GM12801 (cell line): ENCODE results near the gene PPM1A.

ENCODE experiments used
- TF ChIP-seq, protein P1 (sequence below): IDR thresholded peaks from one replicate; pipeline ENCODE4 v1.5.1; 2011; ENCODE audit warnings: control low read depth; ENCODE audit not compliant: insufficient read length; ENCODE audit errors: extremely low read depth

PPM1A gene

DNA sequence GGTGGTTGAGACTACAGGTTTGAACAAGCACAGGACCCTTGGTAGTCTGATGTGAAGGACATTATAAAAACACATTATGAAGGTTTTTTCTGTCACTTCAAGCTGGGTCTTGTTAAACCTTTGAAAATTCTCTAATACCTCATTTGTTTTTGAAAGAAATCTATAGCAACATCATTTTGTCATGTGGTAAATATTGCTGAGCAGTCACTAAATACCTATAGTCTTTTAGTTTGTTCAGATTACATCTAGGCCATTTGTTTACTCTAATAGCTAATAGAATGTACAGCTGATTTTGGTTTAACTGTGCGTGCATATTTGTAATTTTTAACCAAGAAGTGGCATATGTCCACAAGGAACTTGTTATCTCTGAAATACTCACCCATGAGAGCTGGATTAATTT is 2.9 kb downstream of the PPM1A start:
- TF ChIP-seq, protein P1, sequence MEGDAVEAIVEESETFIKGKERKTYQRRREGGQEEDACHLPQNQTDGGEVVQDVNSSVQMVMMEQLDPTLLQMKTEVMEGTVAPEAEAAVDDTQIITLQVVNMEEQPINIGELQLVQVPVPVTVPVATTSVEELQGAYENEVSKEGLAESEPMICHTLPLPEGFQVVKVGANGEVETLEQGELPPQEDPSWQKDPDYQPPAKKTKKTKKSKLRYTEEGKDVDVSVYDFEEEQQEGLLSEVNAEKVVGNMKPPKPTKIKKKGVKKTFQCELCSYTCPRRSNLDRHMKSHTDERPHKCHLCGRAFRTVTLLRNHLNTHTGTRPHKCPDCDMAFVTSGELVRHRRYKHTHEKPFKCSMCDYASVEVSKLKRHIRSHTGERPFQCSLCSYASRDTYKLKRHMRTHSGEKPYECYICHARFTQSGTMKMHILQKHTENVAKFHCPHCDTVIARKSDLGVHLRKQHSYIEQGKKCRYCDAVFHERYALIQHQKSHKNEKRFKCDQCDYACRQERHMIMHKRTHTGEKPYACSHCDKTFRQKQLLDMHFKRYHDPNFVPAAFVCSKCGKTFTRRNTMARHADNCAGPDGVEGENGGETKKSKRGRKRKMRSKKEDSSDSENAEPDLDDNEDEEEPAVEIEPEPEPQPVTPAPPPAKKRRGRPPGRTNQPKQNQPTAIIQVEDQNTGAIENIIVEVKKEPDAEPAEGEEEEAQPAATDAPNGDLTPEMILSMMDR: no peak

DNA sequence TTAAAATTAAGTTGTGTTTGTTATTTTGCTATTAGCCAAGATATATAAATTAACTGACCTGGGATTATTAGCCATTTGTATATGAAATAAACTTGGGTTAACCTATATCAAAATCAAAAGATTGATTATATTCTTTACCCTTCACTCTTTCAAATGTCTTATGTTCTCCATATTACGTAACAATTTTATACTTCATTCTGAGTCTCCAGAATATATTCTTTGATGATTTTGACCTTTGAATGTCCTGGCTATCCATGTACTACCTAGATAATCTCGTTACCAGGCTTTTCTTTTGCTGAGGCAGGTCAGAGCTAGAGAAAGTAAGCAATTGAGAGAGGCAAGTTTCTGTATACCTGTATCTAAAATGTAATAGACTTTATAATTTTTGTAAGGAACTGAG is 3.6 kb downstream of the PPM1A start:
- TF ChIP-seq, protein P1: no peak

DNA sequence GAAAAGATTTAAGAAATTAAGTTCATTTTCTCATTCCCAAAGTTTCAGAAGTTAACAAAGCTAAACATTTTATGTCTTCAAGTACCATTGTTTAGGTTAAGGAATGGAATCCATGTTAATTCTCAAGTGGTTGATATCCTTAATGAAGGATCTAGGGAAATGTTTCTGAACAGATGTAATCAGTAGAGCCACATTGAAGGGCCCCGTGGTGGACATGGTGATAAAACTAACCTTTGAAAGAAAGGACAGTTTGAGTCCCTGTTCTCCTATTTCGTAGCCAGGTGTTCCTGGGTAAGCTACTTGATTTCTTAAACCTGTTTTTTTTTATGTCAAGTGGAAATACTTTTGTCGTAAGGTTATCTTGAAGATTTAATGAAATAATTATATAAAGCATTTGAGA is 4.6 kb downstream of the PPM1A start:
- TF ChIP-seq, protein P1: no peak

DNA sequence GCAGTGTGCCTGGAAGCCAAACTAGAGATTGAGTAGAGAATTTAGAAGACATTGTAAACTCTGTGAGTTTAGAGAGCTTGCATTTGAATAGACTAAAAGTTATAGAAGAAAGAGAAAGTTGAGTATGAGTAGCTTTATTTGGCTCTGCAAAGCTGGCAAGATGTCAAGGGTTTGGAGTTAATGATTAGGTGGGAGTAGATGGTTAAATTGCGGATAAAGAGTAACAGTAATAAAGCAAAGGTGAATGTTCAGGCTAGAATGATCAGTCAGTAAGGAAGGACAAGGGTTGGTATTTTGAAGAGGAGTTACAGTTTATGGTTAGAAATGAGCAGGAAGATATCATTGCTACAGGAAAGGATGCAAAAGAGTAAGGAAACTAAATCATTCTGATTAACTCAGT is 5.2 kb downstream of the PPM1A start:
- TF ChIP-seq, protein P1: no peak

DNA sequence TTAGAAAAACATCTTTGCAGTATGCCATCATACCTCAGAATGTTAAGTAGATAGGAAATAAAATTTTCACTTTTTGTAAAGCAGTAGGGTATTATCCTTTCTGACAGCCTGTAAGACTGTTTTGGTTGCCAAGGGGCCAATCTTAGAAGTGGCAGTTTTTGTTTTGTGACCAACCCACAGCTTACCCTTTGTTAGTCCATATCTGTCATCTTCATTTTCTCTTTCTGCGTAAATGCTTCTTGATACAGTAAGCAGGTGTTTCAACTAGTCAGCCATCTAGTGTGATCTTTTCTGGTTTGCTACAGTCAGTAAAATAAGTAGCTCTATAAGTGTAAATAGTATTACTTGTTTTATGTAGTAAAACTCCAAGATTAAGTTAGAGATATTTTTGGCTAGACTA is 8.8 kb downstream of the PPM1A start:
- TF ChIP-seq, protein P1: no peak

DNA sequence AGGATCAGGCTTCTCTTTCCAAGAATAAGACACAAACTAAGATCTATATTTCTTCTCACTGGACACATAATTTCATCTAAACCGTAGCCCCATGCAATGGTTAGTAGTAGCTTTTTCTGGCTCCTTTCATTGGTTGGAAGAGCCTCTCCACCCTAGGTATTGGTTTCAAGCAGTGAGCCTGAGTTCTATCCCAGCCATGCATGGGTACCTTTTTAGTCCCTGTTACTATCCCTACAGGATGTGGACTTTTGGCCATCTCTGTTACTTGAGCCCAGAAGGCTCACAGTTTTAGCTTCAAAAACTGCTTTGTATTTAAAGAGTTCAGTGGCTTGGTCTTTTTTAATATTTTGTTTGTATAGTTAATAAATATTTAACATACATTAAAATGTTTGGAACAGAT is 16.1 kb downstream of the PPM1A start:
- TF ChIP-seq, protein P1: no peak

DNA sequence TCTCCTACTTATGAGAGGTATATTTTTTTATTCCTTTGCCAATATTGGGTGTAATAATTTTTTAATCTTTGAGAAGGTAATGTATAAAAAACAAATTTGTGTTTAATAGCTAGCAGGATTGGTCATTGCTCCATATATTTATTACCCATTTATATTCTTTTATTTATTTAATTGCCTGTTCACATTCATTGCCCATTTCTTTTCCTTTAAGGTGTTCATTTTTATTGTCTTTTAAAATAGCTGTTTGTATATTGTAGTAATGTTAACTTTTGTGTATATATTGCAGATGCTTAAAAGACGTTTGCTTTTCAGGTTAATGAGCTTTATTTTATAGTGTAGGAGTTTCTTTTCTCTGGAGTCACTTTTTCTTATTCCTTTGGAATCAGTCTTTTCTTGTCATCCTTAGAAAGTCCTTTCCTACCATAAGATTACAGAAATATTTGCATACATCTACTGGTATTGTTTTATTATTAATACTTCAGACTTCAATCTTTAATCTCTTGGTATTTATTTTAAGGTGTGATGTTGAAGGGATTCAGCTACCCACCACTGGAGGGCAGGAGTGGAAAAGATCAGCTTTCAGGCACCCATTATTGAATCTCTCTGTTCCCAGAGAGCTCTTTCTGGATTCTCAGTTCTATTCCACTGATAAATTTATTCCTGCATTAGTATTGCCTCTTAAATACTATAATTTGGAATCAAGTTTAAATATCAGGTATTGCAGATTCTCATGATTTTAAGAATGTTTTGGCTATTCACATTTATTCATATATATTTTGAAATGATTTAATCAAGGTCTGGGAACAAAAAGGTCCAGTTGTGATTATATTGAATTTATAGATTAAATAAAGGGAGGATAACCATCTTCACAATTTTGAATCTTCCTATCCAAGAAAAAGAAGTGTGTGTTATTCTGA is 17.3 kb downstream of the PPM1A start:
- TF ChIP-seq, protein P1: no peak
